Measurements from ENCODE around the gene CHAT.

- TF ChIP-seq POLR2A (IDR thresholded peaks at IDR 0.05) (no peak), CTCF (IDR thresholded peaks at IDR 0.05) (no peak)
Measured at GRCh38 chr10:49654036-49654693, 40.3 kb downstream of the CHAT start.
